HL-60 (cell line): ENCODE measurements around the gene UBXN7.
"Not testable (repeated sequence)": the region's sequence is repeated elsewhere in the genome, so short reads cannot be mapped to it uniquely, and the experiment has no call there.

Experiments
- GABPA ChIP-seq: IDR thresholded peaks from 2 replicates; pipeline ENCODE4 v1.6.1; 2012; ENCODE audit warnings: low read depth
- POLR2AphosphoS5 ChIP-seq: IDR thresholded peaks from 2 replicates; pipeline ENCODE4 v1.6.1; 2012; ENCODE audit warnings: low read depth
- TF ChIP-seq, protein P1 (sequence below): IDR thresholded peaks from one replicate; pipeline ENCODE4 v1.5.1; 2011; ENCODE audit warnings: low read length, control low read depth, inconsistent platforms; ENCODE audit not compliant: insufficient read depth
- TF ChIP-seq, protein P2 (sequence below): IDR thresholded peaks from 2 replicates; pipeline ENCODE4 v1.6.1; 2012; ENCODE audit warnings: low read depth; ENCODE audit not compliant: insufficient replicate concordance

DNA sequence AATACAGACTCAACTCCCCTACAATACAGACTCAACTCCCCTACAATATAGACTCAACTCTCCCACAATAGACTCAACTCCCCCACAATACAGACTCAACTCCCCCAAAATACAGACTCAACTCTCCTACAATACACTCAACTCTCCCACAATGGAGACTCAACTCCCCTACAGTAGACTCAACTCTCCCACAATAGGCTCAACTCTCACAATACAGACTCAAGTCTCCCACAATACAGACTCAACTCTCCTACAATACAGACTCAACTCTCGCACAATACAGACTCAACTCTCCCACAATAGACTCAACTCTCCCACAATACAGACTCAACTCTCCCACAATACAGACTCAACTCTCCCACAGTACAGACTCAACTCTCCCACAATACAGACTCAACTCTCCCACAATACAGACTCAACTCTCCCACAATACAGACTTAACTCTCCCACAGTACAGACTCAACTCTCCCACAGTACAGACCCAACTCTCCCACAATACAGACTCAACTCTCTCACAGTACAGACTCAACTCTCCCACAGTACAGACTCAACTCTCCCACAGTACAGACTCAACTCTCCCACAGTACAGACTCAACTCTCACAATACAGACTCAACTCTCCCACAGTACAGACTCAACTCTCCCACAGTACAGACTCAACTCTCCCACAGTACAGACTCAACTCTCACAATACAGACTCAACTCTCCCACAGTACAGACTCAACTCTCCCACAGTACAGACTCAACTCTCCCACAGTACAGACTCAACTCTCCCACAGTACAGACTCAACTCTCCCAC is 30.7 kb upstream of the UBXN7 start:
- TF ChIP-seq, protein P1, sequence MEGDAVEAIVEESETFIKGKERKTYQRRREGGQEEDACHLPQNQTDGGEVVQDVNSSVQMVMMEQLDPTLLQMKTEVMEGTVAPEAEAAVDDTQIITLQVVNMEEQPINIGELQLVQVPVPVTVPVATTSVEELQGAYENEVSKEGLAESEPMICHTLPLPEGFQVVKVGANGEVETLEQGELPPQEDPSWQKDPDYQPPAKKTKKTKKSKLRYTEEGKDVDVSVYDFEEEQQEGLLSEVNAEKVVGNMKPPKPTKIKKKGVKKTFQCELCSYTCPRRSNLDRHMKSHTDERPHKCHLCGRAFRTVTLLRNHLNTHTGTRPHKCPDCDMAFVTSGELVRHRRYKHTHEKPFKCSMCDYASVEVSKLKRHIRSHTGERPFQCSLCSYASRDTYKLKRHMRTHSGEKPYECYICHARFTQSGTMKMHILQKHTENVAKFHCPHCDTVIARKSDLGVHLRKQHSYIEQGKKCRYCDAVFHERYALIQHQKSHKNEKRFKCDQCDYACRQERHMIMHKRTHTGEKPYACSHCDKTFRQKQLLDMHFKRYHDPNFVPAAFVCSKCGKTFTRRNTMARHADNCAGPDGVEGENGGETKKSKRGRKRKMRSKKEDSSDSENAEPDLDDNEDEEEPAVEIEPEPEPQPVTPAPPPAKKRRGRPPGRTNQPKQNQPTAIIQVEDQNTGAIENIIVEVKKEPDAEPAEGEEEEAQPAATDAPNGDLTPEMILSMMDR: not testable (repeated sequence)
- not testable (repeated sequence) for TF ChIP-seq GABPA, POLR2AphosphoS5
- TF ChIP-seq, protein P2, sequence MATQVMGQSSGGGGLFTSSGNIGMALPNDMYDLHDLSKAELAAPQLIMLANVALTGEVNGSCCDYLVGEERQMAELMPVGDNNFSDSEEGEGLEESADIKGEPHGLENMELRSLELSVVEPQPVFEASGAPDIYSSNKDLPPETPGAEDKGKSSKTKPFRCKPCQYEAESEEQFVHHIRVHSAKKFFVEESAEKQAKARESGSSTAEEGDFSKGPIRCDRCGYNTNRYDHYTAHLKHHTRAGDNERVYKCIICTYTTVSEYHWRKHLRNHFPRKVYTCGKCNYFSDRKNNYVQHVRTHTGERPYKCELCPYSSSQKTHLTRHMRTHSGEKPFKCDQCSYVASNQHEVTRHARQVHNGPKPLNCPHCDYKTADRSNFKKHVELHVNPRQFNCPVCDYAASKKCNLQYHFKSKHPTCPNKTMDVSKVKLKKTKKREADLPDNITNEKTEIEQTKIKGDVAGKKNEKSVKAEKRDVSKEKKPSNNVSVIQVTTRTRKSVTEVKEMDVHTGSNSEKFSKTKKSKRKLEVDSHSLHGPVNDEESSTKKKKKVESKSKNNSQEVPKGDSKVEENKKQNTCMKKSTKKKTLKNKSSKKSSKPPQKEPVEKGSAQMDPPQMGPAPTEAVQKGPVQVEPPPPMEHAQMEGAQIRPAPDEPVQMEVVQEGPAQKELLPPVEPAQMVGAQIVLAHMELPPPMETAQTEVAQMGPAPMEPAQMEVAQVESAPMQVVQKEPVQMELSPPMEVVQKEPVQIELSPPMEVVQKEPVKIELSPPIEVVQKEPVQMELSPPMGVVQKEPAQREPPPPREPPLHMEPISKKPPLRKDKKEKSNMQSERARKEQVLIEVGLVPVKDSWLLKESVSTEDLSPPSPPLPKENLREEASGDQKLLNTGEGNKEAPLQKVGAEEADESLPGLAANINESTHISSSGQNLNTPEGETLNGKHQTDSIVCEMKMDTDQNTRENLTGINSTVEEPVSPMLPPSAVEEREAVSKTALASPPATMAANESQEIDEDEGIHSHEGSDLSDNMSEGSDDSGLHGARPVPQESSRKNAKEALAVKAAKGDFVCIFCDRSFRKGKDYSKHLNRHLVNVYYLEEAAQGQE: not testable (repeated sequence)
